Left lobe of liver (tissue), 2 donors: ENCODE results near the gene UBR2. TPM values are rescaled to one million over a fixed set of nuclear protein-coding genes. Genes with fewer than 3 reads are reported as not detected.

Experiments
- ATAC-seq: fragments of 200-7000 bp; cut with Tn5 transposase; one replicate; pipeline ENCODE4 v1.9.1; 2020; ENCODE audit warnings: mild to moderate bottlenecking, moderate library complexity
- DNase-seq: peaks from one replicate; pipeline ENCODE4 v3.0.0-alpha.2; 2020; ENCODE audit warnings: low spot score
- total RNA-seq: library from RNA; stranded (reverse); gene quantifications from one replicate; pipeline ENCODE4 v1.2.1, GENCODE V29; 2021
- donor health status: DM: no; HTN: no; CAD: no; lungs with moderate emphysema.
- donor health status: DM: no; HTN: yes; CAD: no.

UBR2 gene
- total RNA-seq: 19.3 TPM

GRCh38 chr6:42563697-42564505 is at the start of gene UBR2:
Gene UBR2, plus strand, starts transcription at chr6:42564029. Its CDS starts 291 bp downstream, at chr6:42564320.
- peak; percentile 98 for DNase-seq
- peak; percentile 93 for ATAC-seq

GRCh38 chr6:42514745-42515144 is 49.1 kb upstream of the UBR2 start:
- no peak for ATAC-seq
- DNase-seq: no peak

GRCh38 chr6:42519779-42520178 is 44.0 kb upstream of the UBR2 start:
- DNase-seq (no peak), ATAC-seq (no peak)

GRCh38 chr6:42520786-42521607 is 42.8 kb upstream of the UBR2 start:
- DNase-seq (no peak), ATAC-seq (no peak)

- ATAC-seq: no peak
These were observed 41.8 kb upstream of the UBR2 start for GRCh38 chr6:42522036-42522435.

GRCh38 chr6:42522942-42523814 is 40.7 kb upstream of the UBR2 start:
- no peak for DNase-seq
- no peak for ATAC-seq

More at GRCh38 chr6:42522036-42522435, 41.8 kb upstream of the UBR2 start:
- no peak for DNase-seq

- DNase-seq (no peak), ATAC-seq (no peak)
These were observed 38.6 kb upstream of the UBR2 start for GRCh38 chr6:42525206-42525605.

- no peak for ATAC-seq
These were observed 37.2 kb upstream of the UBR2 start for GRCh38 chr6:42526616-42527015.

GRCh38 chr6:42527204-42527603 is 36.6 kb upstream of the UBR2 start:
- DNase-seq: no peak
- ATAC-seq: no peak

More at GRCh38 chr6:42526616-42527015, 37.2 kb upstream of the UBR2 start:
- DNase-seq: no peak

- ATAC-seq: no peak
- no peak for DNase-seq
These were observed 33.5 kb upstream of the UBR2 start for GRCh38 chr6:42530296-42530695.

GRCh38 chr6:42530751-42531150 is 33.1 kb upstream of the UBR2 start:
- no peak for ATAC-seq
- no peak for DNase-seq

GRCh38 chr6:42532038-42532669 is 31.7 kb upstream of the UBR2 start:
- no peak for DNase-seq
- ATAC-seq: peak; percentile 84

- no peak for DNase-seq
- no peak for ATAC-seq
These were observed 30.0 kb upstream of the UBR2 start for GRCh38 chr6:42533794-42534193.

GRCh38 chr6:42537536-42537935 is 26.3 kb upstream of the UBR2 start:
- DNase-seq: no peak
- ATAC-seq: no peak

GRCh38 chr6:42539135-42539534 is 24.7 kb upstream of the UBR2 start:
- DNase-seq: no peak
- no peak for ATAC-seq

GRCh38 chr6:42545226-42545773 is 18.5 kb upstream of the UBR2 start:
- DNase-seq (no peak), ATAC-seq (no peak)

GRCh38 chr6:42547407-42548329 is 16.2 kb upstream of the UBR2 start:
- ATAC-seq (peak; percentile 96), DNase-seq (peak; percentile 65)

GRCh38 chr6:42550277-42550676 is 13.6 kb upstream of the UBR2 start:
- ATAC-seq (no peak), DNase-seq (no peak)

- ATAC-seq: no peak
- no peak for DNase-seq
These were observed 12.6 kb upstream of the UBR2 start for GRCh38 chr6:42551217-42551616.
